HG02840 (cell line): ENCODE data around the gene DAGLA.

Experiments
- ATAC-seq: cut with Tn5 transposase; IDR thresholded peaks from one replicate; pipeline ENCODE4 v1.9.1; 2021; ENCODE audit warnings: mild to moderate bottlenecking, moderate library complexity, moderate number of reproducible peaks; ENCODE audit not compliant: unreplicated experiment, low FRiP score

The DAGLA gene

GRCh38 chr11:61689164-61689496, 8.9 kb downstream of the DAGLA start:
- no peak for ATAC-seq

DNA sequence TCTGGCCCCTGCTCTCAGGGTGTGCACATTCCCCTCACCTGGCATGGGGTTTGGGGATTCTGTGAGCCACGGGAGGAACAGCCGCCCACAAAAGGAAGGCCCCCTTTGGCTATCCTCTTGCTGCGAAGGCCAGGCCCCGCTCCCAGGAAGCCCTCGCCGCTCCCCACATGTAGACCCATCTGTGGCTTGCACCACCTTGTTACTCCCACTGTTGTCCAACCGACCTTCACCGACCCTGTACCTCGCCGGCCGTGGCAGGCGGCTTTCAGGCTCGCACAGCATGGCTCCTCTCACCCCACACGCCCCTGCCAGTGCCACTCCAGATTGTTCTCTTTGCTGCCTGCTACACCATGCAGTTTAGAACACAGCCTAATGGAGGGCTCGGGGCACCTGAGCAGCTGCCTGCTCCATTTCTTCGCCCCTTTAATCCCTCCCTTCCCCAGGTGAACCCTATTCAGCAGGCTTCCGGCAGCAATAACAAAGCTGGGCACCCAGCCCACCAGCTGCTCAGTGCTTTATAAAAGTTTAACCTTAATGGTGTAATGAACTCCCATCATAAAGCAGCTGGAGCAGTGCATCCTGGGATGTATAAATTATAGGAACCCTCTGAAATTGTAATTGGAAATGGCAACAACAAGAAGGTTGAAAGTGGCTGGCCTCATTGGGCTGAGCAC, 10.7 kb downstream of the DAGLA start:
- no peak for ATAC-seq

DNA sequence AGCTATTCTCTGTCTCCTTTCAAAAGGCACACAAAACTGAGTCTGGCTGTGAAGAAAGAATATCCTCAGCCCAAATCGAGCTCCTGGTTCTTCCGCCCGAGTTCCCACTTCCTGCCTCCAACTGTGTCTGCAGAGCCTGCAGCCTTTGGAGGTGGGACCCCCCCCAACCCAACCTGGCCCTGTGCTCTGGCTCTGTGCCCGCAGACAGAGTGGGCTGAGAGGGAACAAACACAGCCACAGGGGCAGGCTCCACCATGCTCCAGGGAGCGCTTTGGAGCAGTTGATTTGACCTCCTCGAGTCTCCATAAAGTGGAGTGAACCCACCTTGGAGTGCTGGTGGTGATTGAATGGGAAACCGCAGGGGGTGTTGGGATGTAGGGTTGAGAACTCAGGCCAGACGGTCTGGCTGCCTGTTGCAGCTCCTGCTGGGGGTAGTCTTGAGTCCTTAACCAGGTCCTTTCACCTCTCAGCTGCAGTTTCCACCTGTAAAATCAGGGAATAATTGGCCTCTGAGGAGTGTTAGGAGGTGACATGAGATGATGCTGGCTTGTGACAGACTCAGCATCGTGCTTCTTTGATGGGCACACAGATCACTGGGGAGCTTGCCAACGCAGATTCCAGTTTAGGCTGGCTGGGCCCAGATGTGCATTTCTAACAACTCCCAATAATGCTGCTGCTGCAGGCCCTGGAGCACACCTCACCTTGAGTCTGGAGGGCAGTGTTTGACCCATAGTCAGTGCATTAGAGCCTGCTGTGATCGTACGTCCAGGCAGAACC, 11.4 kb downstream of the DAGLA start:
- ATAC-seq = no peak

- no peak for ATAC-seq
These were observed 13.9 kb downstream of the DAGLA start for GRCh38 chr11:61693922-61694601.

GRCh38 chr11:61694602-61694939, 14.4 kb downstream of the DAGLA start:
- no peak for ATAC-seq

DNA sequence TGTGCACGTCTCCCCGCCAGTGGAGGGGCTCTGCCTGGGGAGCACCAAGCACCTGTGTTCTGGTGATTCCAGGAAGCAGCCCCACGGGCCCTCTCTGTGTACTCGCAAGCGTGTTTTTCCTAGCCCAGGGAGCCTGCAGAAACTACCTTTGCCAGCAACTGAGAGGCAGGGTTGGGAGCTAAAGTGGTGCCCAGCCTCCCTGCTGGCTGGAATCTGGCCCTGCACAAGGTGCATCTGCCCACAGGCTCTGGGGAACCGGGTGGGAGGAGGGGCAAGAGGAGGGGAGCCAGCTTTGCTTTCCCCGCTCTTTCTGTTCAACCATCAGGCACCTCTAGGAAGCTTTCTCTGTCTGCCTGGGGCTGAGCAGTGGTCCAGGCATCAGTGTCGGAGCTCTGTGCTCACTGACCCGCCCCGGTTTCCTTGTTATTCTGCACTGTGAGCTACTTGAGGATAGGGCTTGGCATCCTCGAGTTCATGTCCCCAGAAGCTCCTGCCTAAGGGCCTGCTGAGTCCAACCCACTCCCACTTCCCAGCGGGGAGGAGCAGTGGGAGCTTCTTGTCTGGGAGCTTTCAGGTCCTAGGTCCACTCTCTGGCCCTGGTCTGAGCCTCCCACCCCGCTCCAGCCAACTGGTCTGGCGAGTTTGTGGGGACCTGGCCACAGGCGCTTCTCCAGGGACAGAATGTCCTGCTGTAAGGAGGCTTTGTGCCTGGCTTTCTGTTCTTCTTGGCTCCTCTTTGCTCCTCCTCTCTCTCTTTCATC, 14.9 kb downstream of the DAGLA start:
- ATAC-seq = no peak

DNA sequence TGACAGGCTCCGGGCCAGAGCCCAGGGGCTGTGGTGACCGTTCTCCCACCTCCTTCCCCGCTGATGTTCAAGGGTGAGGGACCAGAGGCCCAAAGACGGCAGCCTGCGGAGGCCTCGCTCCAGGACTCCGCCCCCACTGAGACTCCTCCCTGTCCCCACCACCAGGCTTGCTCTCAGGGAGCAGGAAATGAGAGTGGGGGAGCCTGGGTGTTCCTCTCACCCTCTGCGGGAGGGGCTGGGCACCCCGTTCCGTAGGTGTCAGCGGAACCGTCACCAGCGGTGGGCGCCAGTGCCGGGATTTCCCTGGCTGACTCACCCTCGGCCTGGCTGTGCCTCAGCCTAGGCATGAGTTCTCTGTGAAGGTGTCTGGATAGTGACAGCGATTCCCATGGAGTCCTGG, 15.7 kb downstream of the DAGLA start:
- no peak for ATAC-seq

DNA sequence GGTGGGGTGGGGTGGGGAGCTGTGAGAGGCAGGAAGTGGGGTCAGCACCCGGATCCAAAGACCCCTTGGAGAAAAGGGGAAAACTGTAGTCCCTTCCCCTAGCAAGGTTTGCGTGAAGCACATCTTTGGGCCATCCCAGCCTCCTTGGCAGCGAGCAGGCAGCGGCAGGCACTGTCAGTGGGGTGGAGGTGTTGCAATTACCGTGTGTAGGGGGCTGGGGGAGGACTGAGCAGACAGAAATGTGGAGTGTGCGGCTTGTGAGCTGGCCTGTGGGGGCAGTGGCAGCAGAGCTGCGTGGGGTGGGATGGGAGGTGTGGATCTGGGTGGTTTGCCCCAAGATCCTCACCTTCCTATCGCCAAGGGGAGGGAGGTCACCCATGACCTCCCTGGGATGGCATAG, 16.4 kb downstream of the DAGLA start:
- ATAC-seq = no peak

- no peak for ATAC-seq
These were observed 16.9 kb downstream of the DAGLA start for GRCh38 chr11:61697078-61697502.

DNA sequence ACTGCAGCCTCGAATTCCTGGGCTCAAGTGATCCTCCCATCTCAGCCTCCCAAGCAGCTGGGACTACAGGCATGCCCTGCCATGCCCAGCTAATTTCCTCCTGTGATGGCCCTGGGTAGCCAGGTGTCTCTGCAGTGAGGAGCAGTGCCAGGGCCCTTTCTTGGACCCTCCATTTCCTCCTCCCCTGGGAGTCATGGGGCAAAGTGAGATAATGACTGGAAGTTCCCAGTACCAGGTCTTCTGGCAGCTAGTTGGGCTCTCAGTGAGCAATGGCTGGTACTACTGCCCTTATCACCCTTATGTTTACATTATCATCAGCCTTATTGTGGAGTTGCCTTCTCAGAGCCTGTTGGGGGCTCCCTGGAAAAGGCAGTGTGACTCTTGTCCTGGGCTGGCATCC, 17.6 kb downstream of the DAGLA start:
- no peak for ATAC-seq

DNA sequence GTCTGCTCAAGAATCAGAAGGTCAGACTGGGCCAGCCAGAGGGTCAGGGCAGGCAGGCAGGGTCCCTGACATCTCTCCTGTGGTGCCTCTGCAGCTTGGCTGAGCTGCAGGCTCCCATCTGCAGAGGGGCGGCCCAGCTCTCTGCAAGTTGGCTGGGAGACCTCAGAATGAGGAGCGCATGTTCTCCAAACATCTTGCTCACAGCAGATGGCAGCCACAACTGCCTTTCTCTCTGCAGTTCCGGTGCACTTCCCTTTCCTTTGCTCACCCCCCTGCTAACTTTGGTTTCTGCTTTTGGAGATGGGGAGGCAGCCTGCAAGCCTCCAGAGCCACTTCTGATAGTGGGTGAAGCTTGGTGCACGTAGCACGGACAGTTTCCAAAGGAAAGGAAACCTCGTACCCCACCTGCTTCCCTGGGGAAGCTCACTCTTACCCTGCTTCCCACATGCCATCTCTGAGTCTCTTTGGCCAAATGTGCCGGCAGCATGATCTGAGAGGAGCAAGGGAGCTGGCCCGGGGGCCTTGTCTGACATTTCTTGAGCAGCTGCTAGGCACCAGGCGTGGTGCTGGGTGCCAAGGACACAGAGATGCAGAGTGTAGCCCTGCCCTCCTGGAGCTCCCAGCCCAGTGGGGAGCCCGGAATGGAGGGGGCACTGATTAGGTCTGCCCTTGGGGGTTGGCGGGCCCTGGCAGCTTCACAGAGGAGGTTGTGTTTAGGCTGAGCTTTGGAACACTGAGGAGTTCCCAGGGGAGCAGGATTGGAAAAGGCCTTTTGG, 18.2 kb downstream of the DAGLA start:
- no peak for ATAC-seq

DNA sequence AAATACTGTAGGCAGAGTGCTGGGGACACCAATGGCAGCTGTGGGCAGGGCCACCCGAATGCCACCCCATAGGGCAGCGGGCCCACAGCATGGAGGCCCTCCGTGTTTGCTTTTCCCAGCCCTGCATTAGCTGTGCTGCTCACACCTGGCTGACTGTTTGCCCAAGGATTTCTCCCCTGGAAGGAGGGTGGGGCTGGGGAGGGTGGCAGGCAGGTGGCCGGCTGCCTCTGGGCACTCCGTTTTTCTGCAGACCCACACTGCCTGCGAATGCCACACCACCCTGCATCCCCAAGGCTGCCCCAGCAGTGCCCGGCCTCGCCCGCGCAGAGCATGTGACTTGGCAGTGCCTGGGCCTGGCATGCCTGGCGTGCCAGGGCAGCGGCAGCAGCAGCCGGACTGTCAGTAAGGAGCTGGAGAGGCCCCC, 19.6 kb downstream of the DAGLA start:
- ATAC-seq = no peak

GRCh38 chr11:61700212-61700611, 20.0 kb downstream of the DAGLA start:
- ATAC-seq = no peak

DNA sequence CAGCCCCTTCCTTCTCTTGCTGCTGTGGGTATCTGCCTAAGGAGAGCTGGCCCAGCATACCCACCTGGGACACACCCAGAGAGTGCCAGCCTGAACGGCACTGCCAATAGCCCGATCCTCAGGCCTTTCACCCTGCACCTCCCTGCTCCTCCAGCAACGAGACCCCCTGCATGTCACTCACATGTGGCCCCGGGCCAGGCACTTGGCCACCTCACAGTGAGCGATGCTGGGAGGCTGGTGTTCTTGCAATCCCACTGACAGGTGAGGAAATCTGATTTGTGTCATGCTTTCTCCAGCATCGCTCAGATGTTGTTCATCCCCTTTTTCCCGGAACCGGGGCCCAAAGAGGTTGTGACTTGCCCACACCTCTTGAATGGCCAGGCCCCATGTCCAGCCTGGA, 20.5 kb downstream of the DAGLA start:
- no peak for ATAC-seq

- ATAC-seq = no peak
These were observed 21.2 kb downstream of the DAGLA start for GRCh38 chr11:61701242-61701886.

- no peak for ATAC-seq
These were observed 22.6 kb downstream of the DAGLA start for GRCh38 chr11:61702701-61703312.

GRCh38 chr11:61704838-61705237, 24.6 kb downstream of the DAGLA start:
- no peak for ATAC-seq

DNA sequence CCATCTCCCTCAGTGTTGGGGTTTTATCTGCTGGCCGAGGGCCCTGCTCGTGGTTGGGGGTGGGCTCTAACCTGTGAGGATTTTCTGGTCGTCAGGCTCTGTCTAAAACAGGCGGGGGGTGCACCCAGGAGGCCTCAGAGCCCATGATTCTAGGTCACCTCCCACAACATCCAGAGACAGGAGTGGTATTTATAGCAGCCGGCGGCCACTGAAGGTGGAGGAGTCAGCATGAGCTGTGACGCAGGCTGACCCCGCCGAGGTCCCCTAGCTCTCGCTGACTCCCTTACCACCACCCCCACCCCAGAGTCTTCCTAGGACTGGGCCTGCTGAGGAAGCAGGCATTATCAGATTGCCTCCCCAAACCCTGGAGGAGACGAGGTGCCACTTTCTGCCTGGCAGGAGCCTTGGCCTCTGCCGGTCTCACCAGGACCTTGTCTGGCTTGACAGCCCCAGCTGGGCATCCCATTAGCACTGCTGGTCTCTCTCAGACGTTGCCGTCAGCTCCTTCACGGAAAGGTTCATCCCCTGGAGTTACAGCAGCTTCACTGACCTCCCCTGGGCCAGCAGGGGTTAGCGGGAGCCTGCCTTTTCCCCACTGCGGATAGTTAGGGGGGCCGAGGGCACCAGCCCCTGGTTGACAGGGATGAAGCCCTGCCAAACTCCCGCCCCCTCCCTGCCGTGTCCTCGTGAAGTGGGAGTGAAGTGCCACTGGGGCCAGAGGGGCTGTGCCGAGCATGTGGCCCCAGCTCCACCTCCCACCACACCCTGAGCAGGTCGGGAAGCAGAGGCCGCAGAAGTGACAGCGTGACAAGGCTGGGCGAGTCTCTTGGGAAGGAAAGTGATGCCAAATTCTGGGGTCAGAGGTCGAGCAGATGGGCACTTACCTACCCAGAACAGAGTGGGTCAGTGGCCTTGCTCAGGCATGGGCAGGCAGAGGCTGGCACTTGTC, 26.5 kb downstream of the DAGLA start:
- no peak for ATAC-seq
